HG03045 (cell line): Measurements from ENCODE around the gene FSTL5.

Source experiments
- ATAC-seq: cut with Tn5 transposase; IDR thresholded peaks from one replicate; pipeline ENCODE4 v1.9.1; 2021; ENCODE audit warnings: mild to moderate bottlenecking, moderate library complexity; ENCODE audit not compliant: unreplicated experiment

Gene FSTL5

DNA sequence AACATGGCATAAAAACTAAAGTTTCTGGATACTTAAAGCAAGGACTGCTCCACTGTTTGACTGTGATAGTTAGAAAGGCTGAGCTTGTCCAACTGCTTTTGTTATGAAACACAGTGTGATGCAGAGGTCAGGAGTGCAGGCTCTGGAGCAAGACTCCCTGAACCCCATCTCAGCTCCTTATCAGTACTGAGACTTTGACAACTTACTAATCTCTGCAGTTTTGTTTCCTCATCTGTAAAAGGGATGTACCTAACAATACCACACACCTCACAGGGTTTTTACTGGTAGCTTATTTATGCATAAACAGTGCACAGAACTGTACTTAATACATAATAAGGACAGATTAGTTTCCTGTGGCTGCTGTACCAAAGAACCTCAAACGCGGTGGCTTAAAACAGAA, 804.3 kb downstream of the FSTL5 start:
- no peak for ATAC-seq

DNA sequence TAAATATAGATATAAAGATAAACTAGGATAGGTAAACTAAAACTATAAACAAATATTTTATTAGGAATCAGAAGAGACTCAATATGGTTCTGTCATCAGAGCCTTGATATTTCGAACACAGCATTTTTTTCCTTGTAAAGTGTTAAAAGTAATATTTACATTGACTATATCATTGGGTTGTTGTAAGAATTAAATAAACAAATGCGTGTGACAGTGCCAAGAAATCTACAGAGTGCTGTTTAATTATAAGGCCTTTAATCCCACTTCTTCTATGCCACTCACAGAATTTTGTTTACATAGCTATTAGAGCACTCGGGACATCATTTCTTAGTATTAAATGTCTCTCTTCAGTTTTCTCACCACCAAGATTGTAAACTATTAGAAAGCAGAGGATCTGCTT, 807.4 kb downstream of the FSTL5 start:
- no peak for ATAC-seq

DNA sequence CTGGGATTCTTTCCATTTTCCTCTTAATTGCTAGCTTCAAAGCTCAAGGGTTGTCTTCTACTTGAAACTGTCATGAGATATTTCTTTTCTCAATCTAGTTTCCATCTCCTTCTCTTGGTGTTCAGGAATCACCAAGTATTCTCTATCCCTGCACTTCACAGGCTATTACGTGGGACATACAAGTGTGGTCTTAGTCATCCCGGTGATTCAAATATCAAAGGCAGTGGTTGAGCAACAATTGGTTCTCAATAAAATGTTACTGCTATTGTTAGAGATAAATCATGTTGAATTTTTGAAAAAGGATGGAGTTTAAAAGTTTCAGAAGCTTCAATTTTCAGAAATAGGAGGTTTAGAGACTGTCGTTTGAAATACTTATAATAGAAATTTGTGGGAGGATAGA, 812.9 kb downstream of the FSTL5 start:
- ATAC-seq, result no peak

DNA sequence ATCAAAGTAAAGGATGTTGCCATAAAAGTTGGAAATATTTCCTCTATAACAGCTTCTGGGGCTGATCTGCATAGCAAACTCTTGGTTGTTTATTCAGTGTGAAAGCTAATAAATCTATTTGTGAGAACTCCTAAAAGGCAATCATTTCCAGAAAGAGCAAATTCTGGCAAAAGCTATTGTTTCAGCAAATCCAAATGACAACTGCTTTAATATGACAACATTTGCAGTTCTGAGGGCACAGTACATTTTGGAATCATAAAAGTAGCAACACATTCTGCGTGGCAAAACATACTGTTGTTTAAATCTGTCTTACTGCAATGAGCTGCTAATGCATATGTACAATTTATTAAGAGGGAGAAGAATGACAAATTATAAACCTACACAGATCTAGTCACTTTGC, 818.1 kb downstream of the FSTL5 start:
- no peak for ATAC-seq

DNA sequence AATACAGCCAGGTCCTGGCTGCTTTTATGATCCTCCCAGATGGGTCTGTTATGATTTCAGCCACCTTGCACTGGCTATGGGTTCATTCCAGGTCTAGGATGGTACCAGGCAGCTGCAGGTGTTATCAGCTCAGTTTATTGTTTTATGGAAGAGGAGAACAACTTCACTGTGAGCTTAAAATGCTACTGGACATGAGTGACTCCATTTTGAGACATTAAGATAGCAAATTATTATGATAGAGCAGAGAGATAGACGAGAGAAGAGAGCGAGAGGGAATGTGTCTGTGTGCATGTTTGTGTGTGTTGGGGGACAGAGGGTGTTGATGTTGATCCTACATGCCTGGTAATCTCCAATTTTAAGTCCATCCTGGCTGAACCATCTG, 820.2 kb downstream of the FSTL5 start:
- ATAC-seq, result no peak

GRCh38 chr4:161342881-161343568, 820.8 kb downstream of the FSTL5 start:
- ATAC-seq, result no peak

DNA sequence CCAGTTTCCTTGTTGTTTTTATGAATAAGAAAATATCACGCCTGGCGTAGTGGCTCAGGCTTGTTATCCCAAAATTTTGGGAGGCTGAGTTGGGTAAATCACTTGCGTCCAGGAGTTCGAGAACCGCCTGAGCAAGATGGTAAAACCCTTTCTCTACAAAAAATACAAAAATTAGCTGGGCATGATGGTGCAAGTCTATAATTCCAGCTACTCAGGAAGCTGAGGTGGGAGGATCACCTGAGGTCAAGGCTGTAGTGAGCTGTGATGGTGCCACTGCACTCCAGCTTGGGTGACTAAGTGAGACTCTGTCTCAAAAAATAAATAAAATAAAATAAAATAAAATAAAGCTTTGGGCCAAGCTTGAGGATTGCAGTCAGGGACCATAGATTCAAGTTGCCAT, 827.2 kb downstream of the FSTL5 start:
- no peak for ATAC-seq

DNA sequence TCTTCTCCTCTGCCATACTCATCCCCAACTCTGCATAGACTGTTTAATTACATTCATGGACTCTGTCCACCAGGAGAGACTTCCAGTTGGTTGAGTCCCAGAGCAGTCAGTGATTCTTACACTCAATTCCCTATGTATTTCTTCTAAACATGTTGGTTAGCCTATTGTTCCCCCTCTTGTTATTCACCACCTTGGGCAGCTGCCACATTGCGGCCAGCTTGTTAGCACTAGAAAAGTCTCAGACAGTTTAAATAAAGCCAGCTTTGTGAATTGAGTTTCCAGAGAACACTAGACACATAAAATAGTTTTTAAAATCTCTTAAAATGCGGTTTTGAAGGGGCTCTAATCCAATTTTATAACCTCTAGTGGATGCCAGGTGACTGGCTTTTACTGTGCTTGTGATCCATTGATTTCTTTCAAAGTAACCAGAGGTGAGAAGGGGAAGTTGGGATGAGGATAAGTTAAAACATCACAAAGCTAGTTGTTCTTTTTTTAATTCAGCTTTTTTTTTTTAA, 827.7 kb downstream of the FSTL5 start:
- no peak for ATAC-seq
